GM23248 (cell line): ENCODE data around the gene MECP2.

ENCODE experiments used
- EZH2 ChIP-seq: fragments of 200-600 bp; sonication (generic); IDR thresholded peaks from 2 replicates; pipeline ENCODE4 v1.6.1; 2018; ENCODE audit warnings: antibody characterized with exemption, mild to moderate bottlenecking; ENCODE audit not compliant: insufficient read depth, poor library complexity, severe bottlenecking
- EZH2phosphoT487 ChIP-seq: fragments of 200-600 bp; sonication (generic); IDR thresholded peaks from 2 replicates; pipeline ENCODE4 v1.6.1; 2018; ENCODE audit warnings: antibody characterized with exemption, moderate library complexity, mild to moderate bottlenecking, low read depth; ENCODE audit not compliant: insufficient read depth

GRCh38 chrX:154097003-154097588 is 421 bp downstream of the MECP2 start:
- no peak for TF ChIP-seq EZH2phosphoT487
- no peak for TF ChIP-seq EZH2
